NT2/D1 (cell line): ENCODE data around the gene CA5A.

ENCODE experiments used
- DNase-seq: peaks from one replicate; pipeline ENCODE4 v3.0.0-alpha.2; 2011; ENCODE audit warnings: low read depth, low spot score
- H3K27me3 ChIP-seq: 2 replicates; pipeline ENCODE4 v1.6.0; 2011; ENCODE audit warnings: mild to moderate bottlenecking; ENCODE audit not compliant: insufficient read length, insufficient read depth
- H3K36me3 ChIP-seq: 2 replicates; pipeline ENCODE4 v1.6.1; 2011; ENCODE audit warnings: mild to moderate bottlenecking, low read length, mixed read lengths; ENCODE audit not compliant: insufficient read depth, insufficient read length
- H3K4me1 ChIP-seq: 2 replicates; pipeline ENCODE4 v1.5.1; 2011; ENCODE audit not compliant: insufficient read depth, insufficient read length
- H3K4me3 ChIP-seq: 2 replicates; pipeline ENCODE4 v1.5.1; 2011; ENCODE audit warnings: low read depth; ENCODE audit not compliant: insufficient read length
- H3K9ac ChIP-seq: 2 replicates; pipeline ENCODE4 v1.6.0; 2011; ENCODE audit warnings: low read depth; ENCODE audit not compliant: insufficient read length
- H3K9me3 ChIP-seq: 2 replicates; pipeline ENCODE4 v1.5.1; 2011; ENCODE audit warnings: mild to moderate bottlenecking, low read length; ENCODE audit not compliant: insufficient read depth
- SUZ12 ChIP-seq: IDR thresholded peaks from 2 replicates; pipeline ENCODE4 v1.6.1; 2011; ENCODE audit not compliant: insufficient read length, insufficient read depth; ENCODE audit errors: extremely low read depth
- YY1 ChIP-seq: IDR thresholded peaks from 2 replicates; pipeline ENCODE4 v1.6.1; 2011; ENCODE audit not compliant: insufficient read length, insufficient read depth
- ZNF274 ChIP-seq: IDR thresholded peaks from 2 replicates; pipeline ENCODE4 v1.6.1; 2011; ENCODE audit warnings: mild to moderate bottlenecking, low read depth, low read length

Gene CA5A

DNA sequence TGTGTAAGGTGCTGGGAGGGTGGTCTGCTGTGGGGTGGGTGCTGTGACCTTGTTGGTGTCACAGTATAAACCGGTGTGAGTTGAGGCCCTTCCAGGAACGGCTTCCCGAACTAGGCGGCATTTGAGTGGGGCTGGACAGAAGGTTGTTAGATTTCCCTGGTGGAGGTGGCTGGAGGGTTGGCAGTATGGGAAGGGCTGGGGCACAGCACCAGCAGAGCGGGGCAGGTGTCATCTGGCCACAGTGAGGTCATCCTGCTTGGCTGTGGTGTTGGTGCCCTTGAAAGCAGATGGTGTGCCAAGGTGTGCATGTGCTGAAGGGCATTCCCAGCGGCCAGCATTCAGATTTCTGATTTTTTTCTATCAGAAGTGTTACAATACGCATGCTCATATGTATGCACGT lies 43.0 kb upstream of the CA5A start:
- Histone ChIP-seq H3K4me1 (peaks cover 3% of the 10 kb centered on the region), H3K4me3 (no peak overlapping the region), H3K27me3 (no peaks in the 10 kb centered on the region), H3K9me3 (no peaks in the 10 kb centered on the region), H3K9ac (no peak overlapping the region), H3K36me3 (peaks cover 57% of the 10 kb centered on the region)
- no peak for DNase-seq
- no peak for TF ChIP-seq SUZ12
- TF ChIP-seq ZNF274 = no peak
- TF ChIP-seq YY1 = no peak

DNA sequence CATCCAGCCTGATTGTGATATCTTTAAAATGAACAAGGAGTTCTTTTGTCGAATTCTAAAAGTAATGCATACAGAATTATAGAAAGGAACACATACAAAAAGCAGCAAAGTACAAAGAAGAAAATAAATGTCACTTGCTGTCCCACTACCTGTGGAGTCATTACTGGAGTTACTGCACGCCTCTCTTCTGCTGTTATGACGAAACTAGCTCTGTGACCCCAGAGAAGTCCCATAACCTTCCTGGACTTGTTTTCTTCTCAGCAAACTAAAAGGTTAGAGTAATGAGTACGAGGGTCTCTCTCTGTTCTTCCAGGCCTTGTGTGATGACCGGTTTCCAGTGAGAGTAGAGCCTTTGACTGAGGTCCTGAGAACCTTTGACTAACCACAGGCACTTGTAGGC lies 41.8 kb upstream of the CA5A start:
- H3K27me3 ChIP-seq = no peaks in the 10 kb centered on the region
- peaks cover 4% of the 10 kb centered on the region for H3K4me1 ChIP-seq
- TF ChIP-seq SUZ12 (no peak), ZNF274 (no peak), YY1 (no peak)
- H3K9ac ChIP-seq = no peak overlapping the region
- H3K4me3 ChIP-seq = no peak overlapping the region
- H3K9me3 ChIP-seq = no peaks in the 10 kb centered on the region
- H3K36me3 ChIP-seq = peaks cover 50% of the 10 kb centered on the region
- no peak for DNase-seq

DNA sequence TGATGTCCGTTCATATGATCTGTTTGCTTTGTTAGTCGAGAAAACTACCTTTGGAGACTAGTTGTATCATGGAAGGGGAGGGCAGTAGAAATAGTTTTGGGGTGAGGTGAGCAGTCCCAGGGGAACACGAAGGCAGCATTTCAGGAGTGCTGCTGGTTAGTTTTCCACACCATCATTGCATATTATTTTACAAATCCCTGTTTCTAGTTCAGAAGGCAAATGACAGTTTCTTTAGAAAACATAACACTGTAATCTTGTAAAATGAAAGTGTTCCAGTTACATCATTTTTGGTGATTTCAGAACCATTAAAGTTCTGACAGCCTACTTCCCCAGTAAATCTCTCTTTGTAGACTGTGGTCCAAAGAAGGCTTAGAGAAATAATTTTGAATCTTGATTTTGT lies 40.3 kb upstream of the CA5A start:
- peaks cover 37% of the 10 kb centered on the region for H3K36me3 ChIP-seq
- no peak overlapping the region for H3K9ac ChIP-seq
- DNase-seq = no peak
- TF ChIP-seq YY1 (no peak), ZNF274 (no peak), SUZ12 (no peak)
- H3K27me3 ChIP-seq = no peaks in the 10 kb centered on the region
- H3K4me1 ChIP-seq = peaks cover 5% of the 10 kb centered on the region
- H3K9me3 ChIP-seq = peaks cover 3% of the 10 kb centered on the region
- H3K4me3 ChIP-seq = no peak overlapping the region

DNA sequence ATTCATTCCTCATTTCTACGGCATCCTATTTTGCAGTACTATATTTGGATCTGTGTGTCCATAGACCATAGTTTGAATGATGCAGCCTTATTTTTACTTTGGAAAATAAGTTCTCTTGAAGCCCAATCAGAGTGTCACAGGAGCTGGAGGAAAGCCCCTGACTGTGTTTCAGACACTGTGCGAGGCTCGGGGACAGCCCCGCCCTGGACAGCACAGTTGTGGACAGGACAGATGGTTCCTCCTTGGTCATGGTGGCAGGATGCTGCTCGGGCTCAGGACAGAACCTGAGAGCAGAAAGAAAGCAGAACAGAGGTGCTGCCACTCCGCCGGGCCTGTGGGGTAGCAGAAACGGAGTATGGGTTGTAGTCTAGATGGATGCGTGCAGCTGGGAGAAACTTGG lies 37.8 kb upstream of the CA5A start:
- peaks cover 5% of the 10 kb centered on the region for H3K4me1 ChIP-seq
- peaks cover 29% of the 10 kb centered on the region for H3K36me3 ChIP-seq
- H3K9me3 ChIP-seq = peaks cover 7% of the 10 kb centered on the region
- H3K9ac ChIP-seq = no peak overlapping the region
- DNase-seq = no peak
- no peak for TF ChIP-seq ZNF274
- TF ChIP-seq YY1 = no peak
- no peak for TF ChIP-seq SUZ12
- H3K27me3 ChIP-seq = no peaks in the 10 kb centered on the region
- no peak overlapping the region for H3K4me3 ChIP-seq

DNA sequence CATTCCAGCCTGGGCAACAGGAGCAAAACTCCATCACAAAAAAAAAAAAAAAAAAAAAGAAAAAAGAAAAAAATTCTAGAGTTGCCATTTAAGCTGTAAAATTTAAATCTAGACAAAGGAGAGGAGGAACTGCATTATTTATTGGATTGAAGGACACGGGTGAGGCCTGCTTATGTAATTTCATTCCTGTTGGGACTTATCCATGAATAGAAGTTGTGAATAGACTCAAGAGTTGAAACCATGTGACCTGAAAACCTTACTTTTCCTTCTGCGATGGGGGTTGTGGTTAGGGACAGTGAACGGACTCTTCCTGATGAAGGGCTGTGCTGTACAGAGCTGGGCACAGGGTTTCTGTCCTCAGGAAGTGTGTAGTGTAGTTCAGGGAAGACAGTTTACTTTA lies 37.4 kb upstream of the CA5A start:
- Histone ChIP-seq H3K4me1 (peaks cover 5% of the 10 kb centered on the region), H3K36me3 (peaks cover 25% of the 10 kb centered on the region), H3K4me3 (no peak overlapping the region), H3K9me3 (peaks cover 7% of the 10 kb centered on the region), H3K9ac (no peak overlapping the region), H3K27me3 (no peaks in the 10 kb centered on the region)
- DNase-seq = no peak
- TF ChIP-seq ZNF274 = no peak
- TF ChIP-seq SUZ12 = no peak
- no peak for TF ChIP-seq YY1

DNA sequence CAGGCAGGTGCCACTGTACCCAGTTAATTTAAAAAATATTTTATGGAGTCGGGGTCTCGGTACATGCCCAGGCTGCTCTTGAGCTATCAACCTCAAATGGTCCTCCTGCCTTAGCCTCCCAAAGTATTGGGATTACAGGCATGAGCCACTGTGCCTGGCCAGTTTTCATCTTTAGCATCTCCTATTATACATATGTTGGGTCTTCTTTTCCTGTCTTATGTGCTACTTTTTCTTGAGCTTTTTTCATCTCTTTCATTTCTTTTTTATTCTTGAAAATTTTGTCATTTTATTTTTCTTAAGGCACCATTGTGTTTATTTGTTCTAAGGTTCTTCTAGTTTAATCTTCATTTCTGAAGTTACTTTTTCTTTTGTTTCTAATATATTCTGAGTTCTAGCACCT lies 35.6 kb upstream of the CA5A start:
- peaks cover 16% of the 10 kb centered on the region for H3K36me3 ChIP-seq
- H3K9me3 ChIP-seq = peaks cover 7% of the 10 kb centered on the region
- no peaks in the 10 kb centered on the region for H3K27me3 ChIP-seq
- H3K9ac ChIP-seq = no peak overlapping the region
- no peak for DNase-seq
- no peak overlapping the region for H3K4me3 ChIP-seq
- peaks cover 6% of the 10 kb centered on the region for H3K4me1 ChIP-seq
- no peak for TF ChIP-seq ZNF274
- no peak for TF ChIP-seq YY1
- TF ChIP-seq SUZ12 = no peak

DNA sequence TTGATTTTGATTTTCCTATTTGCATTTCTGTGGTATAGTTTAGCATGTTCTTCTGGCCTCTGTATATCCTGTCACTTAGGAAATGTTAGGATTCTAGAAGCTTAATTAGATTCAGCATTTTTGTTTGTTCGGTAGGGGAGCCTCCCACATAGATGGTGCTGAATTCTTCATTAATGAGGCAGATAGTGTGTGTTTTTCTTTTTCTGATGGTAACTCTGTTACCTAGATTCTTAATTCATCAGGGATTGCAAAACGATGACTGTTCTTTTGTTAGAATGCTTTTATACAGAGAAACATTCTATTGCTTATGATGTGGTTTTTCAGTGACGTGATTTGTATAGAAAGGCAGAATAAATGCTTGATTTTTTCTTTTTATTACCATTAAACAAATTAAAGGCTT lies 33.9 kb upstream of the CA5A start:
- no peak for TF ChIP-seq SUZ12
- no peak for TF ChIP-seq ZNF274
- TF ChIP-seq YY1 = no peak
- H3K4me3 ChIP-seq = no peak overlapping the region
- peaks cover 11% of the 10 kb centered on the region for H3K36me3 ChIP-seq
- peaks cover 7% of the 10 kb centered on the region for H3K9me3 ChIP-seq
- H3K4me1 ChIP-seq = peaks cover 6% of the 10 kb centered on the region
- DNase-seq = no peak
- no peaks in the 10 kb centered on the region for H3K27me3 ChIP-seq
- no peak overlapping the region for H3K9ac ChIP-seq

DNA sequence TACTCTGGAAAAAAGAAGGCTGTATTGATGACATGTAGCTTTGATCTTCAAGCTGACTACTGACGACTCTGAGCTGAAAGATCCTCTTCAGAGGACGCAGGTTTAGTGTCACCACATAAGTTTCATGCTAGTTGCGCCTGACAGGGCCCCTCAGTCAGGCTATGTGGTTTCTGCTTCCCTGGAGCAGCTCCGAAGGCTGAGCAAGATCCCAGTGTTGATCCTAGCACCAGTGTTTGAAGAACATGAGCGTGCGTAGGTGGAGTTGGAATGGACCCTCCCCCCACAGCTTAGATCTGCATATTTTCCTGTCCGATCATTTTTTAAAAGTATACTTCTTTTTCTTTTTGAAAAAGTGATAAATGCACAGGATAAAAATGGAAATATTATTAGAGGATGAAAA lies 32.2 kb upstream of the CA5A start:
- Histone ChIP-seq H3K9ac (no peak overlapping the region), H3K4me1 (peaks cover 4% of the 10 kb centered on the region), H3K27me3 (no peaks in the 10 kb centered on the region), H3K4me3 (no peak overlapping the region), H3K36me3 (peaks cover 5% of the 10 kb centered on the region), H3K9me3 (peaks cover 7% of the 10 kb centered on the region)
- DNase-seq = no peak
- no peak for TF ChIP-seq ZNF274
- TF ChIP-seq SUZ12 = no peak
